Fibroblast of skin of back (primary cell): ENCODE measurements around the gene RASGRP3.

Experiments used
- DNase-seq: peaks from one replicate; pipeline ENCODE4 v3.0.0-alpha.2; 2013

RASGRP3 gene

DNA sequence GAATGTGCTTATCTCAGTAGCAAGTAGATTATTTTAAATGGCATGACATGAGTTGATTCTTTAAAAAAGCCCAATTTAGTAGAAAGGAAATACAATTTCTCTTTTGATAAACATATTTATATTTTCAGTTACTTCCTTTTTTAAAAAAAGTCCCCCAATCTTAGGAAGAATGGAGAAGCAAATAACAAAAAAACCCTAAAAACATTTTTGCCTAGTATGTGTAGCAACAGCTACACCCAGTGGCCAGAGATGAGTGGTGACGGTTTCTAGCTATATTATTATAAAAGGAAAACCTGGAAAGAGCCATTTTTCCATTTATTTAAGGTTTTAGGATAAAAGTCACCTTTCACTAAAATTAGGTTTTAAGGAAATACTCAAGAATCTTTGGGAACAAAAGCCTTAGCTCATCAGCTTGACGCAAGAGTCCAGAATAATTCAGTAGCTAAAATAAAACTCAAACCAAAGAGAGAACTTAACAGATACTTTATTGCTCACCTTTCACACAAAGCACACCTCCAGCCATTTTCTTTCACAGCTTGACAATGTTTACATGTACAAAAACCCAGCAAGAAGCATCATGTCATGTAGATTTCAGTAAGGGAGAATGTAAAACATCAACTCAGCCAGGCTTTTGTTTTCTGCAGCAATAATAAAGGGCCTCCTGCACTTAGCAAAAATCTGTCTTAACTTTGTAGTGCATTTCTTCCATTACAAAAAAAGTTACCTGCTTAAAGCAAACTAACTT, 106.9 kb downstream of the RASGRP3 start:
- DNase-seq = peak; percentile 49

DNA sequence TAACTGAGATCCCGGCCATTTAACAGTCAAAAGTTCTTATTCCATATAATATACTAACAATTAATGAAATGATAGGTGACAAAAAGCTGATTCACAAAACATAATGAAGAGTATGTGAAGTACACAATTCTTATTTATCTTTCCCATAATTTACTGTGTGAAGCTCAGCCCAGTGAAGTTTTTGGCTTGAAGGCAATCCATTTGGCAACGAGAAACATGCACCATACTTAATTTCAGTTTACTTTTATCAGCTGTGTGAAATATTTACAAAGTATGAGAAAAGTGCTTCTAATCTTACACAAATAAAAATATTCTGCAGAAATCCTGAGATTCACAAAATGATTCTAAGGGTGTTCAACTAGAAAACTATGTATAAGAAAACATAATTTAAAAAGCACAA, 110.3 kb downstream of the RASGRP3 start:
- DNase-seq = no peak

DNA sequence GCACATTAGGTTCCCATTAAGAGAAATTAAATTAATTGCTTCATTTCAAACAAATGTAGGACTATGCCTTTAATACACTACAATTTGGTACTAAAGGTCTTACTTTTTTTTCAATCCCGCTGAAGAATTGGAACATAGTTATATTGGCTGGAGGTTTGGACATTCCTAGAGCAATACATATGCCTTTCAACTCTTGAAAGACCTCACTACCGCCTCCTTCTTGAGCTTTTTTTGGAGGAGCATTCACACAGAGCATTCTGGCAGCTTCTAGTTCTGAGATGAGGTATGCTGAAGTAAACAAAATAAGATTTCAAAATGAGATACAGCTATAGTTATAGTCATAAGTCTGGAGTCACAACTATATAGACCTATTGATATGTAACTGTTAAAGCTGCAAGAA, 111.8 kb downstream of the RASGRP3 start:
- DNase-seq = no peak

DNA sequence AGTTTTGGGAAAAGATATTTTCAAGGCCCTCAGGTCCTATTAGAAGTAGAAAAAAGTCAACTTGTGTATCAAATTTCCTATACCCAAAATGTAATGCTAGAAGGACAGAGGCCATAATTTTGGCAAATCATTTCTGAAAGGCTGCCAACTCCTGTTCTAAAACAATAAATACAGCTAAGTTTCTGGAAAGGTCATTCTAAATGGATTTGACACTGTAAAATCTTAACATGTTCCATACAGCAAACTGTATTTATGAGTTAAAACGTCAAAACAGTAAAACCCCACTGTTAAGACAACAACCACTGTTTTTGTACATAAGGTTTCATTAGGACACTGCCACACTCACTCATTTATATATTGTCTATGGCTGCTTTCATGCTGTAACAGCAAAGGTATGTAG, 113.0 kb downstream of the RASGRP3 start:
- no peak for DNase-seq

DNA sequence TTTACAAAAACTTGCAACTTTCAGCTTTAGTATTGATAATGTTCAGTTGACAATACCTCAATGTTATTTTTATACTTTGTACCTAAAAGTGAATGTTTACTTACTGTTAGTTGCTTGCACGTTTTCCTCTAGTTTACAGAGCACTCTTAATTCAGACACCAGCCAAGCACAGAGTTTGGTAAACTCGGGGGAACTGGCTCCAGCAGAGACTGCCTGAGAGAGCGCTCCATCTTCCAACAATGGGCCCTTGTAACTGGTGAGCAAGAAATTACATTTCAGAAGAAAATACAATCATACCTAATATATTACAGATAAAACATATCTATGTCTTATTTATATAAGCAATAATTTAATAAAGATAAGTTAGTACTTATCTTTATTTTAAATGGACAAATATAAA, 118.9 kb downstream of the RASGRP3 start:
- DNase-seq = no peak

DNA sequence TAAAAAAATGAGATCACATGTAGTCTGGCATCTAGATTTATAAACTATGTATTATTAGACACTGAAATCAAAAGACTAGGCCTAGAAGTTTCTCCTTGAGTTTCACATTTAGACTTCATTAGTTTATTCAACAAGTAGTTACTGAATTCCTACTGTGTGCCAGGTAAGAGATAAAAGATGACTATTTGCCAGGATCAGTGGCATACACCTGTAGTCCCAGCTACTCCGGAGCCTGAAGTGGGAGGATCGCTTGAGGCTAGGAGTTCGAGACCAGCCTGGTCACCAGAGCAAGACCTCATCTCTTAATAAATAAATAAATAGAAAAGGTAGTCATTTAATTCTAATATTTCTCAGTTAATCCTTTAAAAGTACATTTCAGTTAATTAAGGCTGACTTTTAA, 120.6 kb downstream of the RASGRP3 start:
- no peak for DNase-seq

DNA sequence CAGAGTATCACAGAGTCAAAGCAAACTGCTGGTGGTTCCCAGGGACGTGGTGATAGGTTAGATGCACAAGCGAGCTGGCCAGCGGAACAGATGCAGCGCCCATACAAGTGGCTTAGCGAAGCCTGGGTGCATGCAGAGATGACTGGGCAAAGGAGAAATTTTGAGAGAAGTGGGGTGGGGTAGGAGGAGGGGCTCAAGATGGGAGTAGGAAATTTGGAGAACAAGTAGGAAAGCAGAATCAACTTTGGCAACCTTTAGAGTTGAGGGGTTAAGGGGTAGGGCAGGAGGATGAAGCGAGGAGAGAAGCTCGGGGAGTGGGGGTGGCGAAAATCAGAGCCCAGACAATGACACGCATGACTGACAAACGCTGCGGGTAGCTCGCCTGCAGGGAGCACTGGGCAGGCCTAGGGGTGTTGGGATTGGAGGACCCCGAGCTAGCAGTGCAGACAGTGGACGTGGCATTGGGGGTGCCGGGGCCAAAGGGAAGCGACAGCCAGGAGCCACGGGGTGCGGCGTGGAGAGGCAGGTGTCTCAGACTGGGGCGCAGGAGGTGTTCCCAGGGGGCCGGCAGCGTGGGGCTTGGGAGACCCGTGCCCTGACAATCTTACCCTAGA, 122.2 kb downstream of the RASGRP3 start:
- peak; percentile 49 for DNase-seq

DNA sequence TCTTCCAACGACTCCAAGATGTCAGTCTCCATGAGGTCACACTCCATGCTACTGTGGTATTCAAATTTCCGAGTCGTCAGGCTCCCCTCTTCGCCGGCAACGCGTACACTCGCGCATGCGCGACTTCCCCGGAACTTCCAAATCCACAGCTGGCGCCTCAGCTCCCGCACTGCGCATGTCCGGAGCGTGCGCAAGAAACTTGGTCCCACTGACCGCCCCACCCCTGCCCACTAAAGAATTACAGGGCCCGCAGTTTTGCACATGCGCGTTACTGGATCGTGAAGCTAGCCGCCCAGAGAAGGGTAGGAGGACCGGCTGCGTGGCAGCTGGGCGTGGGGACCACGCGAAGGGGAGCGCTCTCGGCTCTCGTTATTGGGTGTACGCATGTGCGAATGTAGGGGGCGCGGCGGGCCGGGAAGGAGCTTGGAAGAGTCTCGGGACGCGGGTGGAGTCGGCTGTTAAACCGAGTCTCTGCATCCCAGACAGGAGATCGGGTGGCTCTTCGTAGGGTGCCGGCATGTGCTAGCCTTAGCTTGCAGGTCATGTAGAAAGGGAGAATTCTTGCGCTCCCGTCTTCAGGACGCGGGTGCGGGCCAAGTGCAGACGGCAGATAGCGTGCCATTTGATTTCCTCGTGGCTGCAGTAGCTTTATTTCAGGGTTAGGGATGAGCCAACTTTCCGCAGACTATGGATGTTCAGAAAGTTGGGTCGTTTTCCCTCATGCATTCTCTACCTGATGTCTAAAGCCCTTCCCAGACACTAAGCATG, 122.9 kb downstream of the RASGRP3 start, which contains the start of gene FAM98A:
Gene FAM98A (minus strand): TSS at position 125 of the 768 bp plus-strand sequence. CDS start 78 bp downstream, at position 47.
- DNase-seq = peak; percentile 99

DNA sequence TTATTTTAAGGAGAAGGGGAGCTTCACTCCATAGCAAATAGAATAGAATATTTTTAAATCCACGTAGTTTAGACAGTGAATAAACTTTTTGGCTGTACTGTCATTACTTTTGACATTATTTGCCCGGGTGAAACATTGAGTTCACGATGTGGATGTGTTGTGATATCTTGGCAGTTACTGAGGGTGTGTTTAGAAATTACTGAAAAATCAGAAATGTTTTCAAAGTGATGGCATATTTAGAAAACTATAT, 123.4 kb downstream of the RASGRP3 start:
- DNase-seq = no peak

DNA sequence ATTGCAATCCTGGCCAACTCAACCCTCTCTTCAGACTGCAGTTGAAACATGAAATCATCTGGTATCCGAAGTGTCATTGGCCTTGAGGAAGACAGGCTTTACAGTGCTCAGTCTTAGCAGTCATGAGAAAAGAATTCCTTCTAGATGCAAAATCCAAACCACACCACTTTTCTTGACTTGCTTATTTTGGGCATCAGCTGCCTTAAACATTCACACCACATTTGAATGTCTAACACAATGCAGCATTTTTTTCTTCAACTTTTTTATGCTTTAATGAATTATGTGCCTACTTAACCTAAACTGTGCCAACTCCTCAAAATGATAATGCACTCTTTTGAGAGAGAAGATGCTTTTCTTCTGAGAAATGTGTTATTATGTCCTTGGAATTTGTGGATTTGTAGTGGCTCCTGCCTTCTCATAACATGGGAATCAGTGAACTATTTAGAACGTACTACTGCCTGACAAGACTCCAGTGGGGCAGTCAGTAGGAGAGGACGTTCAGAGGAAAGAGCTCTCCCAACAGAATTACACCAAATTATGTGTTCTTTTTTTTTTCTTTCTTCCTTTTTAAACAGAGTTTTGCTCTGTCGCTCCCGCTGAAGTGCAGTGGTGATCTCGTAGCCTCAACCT, 125.9 kb downstream of the RASGRP3 start:
- peak; percentile 59 for DNase-seq

DNA sequence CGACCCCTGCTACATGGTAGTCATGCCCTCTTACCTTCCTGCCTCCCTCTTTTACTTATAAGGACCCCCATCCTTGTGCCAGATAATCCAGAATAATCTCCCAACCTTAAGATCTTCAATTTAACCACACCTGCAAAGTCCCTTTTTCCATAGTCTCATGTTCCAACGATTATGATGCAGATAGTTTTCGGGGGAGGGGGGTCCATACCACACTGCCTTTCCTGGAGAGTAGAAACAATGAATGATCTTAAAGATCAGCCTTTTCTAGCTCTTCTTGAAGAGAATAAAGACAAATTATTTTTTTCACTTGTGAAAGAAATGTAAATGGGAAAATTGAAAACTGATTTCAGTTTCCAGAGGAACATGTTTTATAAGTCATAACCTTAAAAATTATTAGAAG, 127.0 kb downstream of the RASGRP3 start:
- no peak for DNase-seq

DNA sequence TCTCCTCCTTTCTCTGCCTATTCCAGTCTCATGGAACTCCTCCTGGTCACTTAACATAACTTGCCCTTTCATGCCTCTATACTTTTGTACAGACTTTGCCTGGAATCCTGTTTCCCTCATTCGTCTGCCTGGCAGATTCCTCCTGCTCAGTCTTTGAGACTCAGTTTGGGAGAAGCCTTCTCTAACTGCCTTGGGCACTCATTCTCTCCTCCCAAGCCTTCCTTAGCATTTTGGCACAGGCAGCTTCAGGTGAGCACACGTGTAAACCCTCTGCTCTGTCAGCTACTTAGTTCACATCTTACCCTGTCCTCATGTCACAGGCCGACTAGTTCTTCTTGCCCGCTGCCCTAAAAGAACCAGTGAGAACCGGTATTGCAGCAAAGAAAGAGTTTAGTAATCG, 128.6 kb downstream of the RASGRP3 start:
- no peak for DNase-seq

DNA sequence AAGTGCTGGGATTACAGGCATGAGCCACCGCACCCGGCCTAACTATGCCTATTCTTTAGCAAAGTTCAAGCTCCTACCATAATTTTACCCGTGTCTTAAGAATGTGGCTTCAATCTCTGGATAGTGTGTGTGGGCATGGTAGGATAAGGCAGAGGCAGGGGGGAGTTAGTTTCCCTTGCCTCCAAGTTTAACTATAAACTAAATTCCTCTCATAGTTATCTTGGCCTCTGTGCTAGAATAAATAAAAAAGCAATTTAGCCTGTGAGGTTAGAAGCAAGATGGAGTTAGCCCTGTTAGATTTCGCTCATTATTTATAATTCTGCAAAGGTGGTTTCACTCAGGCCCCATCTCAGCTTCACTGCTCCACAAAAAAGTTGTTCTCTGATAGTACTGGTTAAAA, 129.7 kb downstream of the RASGRP3 start:
- DNase-seq = no peak

DNA sequence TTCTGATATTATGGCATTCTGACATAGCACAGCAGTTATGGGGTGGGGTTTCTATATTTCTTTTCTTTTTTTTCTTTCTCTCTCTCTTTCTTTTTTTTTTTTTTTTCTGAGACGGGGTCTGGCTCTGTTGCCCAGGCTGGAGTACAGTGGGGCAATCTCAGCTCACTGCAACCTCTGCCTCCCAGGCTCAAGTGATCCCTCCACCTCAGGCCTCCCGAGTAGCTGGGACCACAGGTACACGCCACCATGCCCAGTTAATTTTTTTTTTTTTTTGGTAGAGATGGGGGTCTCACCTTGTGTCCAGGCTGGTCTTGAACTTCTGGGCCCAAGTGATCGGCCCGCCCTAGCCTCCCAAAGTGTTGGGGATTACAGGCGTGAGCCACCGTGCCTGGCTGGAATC, 130.2 kb downstream of the RASGRP3 start:
- no peak for DNase-seq

DNA sequence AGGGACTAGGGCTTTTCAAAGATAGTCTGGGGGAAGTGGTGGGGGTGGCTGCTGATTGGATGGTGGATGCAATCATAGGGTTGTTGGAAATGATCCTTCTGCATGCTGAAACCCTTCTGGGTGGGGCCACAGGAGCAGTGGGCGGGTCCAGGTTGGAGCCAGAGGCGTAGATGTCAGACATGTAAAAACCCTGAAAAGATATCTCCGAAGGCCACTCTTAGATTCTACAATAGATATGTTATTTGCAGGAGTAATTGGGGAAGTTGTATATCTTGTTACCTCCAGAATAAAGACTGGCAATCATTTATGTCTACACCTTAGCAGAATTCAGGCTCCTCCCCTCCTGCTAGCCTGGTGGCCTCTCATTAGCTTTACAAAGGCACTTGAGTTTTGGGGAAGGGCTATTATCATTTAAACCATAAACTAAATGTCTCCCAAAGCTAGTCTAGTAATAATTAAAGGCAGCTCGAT, 130.8 kb downstream of the RASGRP3 start:
- DNase-seq = no peak

DNA sequence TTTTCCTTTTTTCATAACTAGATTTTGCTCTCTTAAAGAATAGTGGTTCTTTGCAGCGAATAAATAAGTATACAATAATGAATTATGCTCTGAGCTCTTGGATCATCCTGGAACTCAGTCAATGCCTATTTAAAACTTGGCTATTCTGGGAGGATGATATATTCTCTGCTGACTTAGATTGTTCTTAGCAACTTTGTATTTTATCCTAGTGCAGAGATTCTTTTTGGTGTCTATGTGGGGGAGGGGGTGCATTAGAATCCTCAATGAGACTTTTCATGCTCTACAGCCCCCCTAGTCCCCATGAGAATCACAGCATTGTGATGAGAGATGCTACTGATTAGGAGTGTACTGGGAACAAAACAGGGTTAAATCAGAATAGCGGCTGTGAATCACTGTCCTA, 131.5 kb downstream of the RASGRP3 start:
- no peak for DNase-seq

DNA sequence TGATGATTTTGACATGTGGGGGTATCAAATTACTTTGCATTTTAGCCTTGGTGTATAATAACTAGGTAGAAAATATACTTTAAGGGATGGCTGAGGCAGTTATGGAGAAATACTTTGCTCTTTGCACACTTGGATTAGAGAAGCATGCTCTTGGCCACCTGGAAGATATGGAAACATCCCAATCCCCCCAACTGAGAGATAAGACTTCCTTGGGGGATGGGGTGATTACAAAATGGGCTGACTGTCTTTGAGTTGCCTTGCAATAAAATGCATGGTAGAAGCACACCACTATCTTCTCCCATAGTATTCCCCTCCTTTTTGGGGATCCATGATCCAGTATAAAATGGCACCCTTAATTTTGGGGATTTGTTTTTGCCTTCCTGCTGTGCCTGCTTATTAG, 137.7 kb downstream of the RASGRP3 start:
- DNase-seq = no peak
